Fibroblast of mammary gland (primary cell): ENCODE results near the gene ZAP70.
A peak's percentile ranks its signal among the peaks of the same experiment; 100 is the strongest.

Experiments used
- DNase-seq: peaks from one replicate; pipeline ENCODE4 v3.0.0-alpha.2; 2010; ENCODE audit warnings: low read depth
- H3K4me3 ChIP-seq: 2 replicates; pipeline ENCODE4 v1.5.1; 2011; ENCODE audit warnings: low read depth, mild to moderate bottlenecking, low read length, moderate library complexity; ENCODE audit not compliant: control insufficient read depth
- CTCF ChIP-seq: conservative IDR thresholded peaks from 2 replicates; pipeline ENCODE4 v1.5.1; 2011; ENCODE audit warnings: low read depth, low read length, inconsistent platforms; ENCODE audit not compliant: control insufficient read depth, insufficient read depth

Gene ZAP70

GRCh38 chr2:97758131-97758705 is 44.8 kb downstream of the ZAP70 start:
- H3K4me3 ChIP-seq = no peak overlapping the region
- DNase-seq = no peak
- no peak for TF ChIP-seq CTCF

GRCh38 chr2:97759727-97760407 is 46.5 kb downstream of the ZAP70 start:
- H3K4me3 ChIP-seq = no peak overlapping the region
- no peak for DNase-seq
- no peak for TF ChIP-seq CTCF

- no peak overlapping the region for H3K4me3 ChIP-seq
- no peak for DNase-seq
- TF ChIP-seq CTCF = no peak
Measured at GRCh38 chr2:97760480-97761049, 47.2 kb downstream of the ZAP70 start.

- no peak for DNase-seq
- no peak overlapping the region for H3K4me3 ChIP-seq
- TF ChIP-seq CTCF = no peak
Measured at GRCh38 chr2:97761192-97761591, 47.8 kb downstream of the ZAP70 start.

GRCh38 chr2:97763176-97763845 is 49.9 kb downstream of the ZAP70 start:
- DNase-seq = peak; percentile 14
- no peak for TF ChIP-seq CTCF
- H3K4me3 ChIP-seq = no peak overlapping the region

GRCh38 chr2:97764559-97765263 is 51.3 kb downstream of the ZAP70 start:
- DNase-seq = no peak
- TF ChIP-seq CTCF = no peak
- no peak overlapping the region for H3K4me3 ChIP-seq
